ENCODE results near the gene FAM168B.

FAM168B gene

GRCh38 chr2:131038258-131039100 lies 54.8 kb downstream of the FAM168B start:
- no peak for DNase-seq

DNA sequence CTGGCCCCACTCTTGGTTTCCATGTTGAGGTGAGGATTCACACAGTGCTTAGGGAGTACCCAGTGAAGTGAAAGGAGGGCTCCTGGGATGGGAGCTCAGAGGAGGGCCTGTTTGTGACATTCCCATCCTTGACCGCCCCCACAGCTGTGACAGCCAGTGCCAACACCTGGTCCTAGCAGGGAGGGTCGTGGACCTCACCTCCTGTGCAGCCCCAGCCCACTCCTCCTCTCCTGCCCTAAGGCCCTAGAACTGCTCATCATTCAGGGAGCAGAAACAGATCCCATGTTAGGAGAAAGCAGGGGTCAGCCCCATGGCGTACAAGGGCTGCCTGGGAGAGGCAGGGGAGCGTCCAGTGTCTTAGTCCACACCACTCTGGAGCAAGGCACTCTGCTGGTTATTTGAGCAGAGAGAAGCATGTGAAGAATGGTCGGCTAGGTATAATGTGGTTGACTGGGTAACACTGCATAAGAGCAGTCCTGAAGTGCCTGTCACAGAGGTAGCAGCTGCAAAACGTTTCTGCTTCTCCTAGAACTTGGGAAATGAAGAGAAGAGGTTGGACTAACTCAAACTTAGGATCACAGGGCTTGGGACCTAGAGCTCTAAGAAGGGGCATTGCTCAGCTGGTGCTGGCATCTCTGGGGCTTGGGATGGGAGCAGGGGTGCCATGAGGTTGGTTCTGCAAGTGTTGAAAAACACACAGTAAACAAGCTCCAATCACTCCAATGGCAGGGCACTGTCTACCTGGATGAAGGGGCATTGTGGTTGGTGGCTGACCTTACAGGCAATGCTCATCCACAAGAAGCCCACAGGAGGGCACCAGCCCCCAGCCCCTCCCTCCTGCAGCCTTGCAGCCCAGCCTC lies 55.6 kb downstream of the FAM168B start:
- no peak for DNase-seq

GRCh38 chr2:131036696-131037397 lies 56.4 kb downstream of the FAM168B start:
- no peak for DNase-seq

- DNase-seq = no peak
These were observed 57.0 kb downstream of the FAM168B start for GRCh38 chr2:131036269-131036668.

DNA sequence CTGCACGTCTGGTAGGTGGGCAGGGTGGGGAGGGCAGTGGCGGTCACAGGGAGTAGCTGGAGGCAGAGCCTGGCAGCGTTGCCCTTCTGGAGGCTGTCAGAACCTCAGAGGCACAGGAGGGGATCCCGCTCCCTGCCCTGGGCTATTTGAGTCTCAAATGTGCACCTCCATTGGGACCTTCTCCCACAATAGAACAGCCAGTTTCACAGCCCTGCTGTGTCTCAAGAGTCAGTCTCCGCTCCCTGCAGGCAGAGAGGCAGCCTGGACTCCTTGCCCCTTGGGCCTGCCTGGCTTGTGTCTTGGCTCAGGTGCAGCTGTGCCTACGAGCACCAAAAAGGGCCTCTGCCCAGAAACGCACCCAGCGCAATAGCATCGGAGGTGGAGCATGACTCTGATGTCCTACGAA lies 57.4 kb downstream of the FAM168B start:
- DNase-seq = no peak

DNA sequence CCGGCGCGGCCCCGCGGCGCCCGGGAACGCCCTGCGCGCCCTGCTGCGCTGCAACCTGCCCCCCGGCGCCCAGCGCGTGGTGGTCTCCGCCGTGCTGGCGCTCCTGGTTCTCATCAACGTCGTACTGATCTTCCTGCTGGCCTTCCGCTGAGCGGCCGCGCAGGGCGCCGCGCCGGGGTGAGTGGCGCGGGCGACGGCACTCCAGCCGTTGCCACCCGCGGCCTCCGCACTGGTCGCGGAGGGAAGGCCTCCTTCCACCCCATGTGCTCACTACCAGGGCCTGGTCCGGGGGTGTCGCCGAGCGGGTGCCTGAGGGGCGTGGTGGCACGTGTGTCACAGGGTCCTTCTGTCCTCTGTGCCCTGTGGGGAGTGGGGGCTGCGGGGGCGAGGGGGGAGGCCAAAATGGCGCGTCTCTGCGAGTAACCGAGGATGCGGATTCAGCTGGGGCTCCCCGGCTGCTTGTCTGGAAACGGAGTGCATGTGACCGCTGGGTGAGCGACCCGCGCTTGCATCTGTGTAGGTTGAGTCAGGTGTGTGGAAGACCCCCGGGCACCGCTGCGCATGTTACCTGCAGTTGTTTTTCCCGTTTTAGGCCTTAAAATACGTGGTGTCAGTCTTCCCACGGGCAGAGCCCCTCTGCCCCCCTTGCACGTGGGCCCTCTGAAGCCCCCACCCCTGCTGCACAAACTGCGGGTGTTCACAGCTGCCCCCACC lies 58.0 kb downstream of the FAM168B start:
- no peak for DNase-seq

- DNase-seq = peak; percentile 44
These were observed 58.9 kb downstream of the FAM168B start for GRCh38 chr2:131034122-131035051.

DNA sequence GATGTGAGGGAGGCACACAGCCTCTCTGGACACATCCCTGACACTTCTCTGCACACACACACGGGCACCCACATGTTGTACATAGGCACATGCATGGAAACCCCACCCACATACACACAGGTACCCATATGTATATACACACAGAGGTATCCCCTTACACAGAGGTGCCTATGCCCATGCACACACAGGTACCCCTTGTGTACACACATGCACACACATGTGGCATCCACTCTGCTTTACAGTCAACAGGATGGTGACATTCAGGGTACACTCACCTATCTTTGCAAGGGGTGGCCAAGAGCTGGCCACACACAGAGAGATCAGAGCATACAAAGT lies 59.5 kb downstream of the FAM168B start:
- DNase-seq = no peak

DNA sequence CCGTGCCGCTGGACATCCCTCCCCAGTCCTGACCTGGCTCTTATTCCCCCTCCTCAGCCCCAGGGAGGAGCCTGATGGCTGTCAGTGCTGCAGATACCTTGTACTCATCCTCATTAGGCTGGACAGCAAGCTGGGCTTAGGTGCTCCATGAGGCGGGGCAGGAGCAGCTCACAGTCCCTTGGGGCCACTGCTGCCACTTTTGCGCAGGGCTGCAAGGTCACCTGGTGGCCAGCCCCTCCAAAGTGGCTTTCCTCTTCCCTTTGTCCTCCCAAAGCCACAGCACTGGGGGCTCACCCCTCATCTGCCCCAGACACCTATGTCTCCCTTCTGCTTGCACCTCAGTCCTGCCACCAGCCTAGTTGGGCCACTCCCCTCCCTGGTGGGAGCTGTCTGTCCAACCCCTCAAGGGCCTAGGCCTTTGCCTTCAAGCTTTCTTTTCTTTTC lies 60.8 kb downstream of the FAM168B start:
- no peak for DNase-seq

GRCh38 chr2:131031875-131032274 lies 61.4 kb downstream of the FAM168B start:
- DNase-seq = no peak

DNA sequence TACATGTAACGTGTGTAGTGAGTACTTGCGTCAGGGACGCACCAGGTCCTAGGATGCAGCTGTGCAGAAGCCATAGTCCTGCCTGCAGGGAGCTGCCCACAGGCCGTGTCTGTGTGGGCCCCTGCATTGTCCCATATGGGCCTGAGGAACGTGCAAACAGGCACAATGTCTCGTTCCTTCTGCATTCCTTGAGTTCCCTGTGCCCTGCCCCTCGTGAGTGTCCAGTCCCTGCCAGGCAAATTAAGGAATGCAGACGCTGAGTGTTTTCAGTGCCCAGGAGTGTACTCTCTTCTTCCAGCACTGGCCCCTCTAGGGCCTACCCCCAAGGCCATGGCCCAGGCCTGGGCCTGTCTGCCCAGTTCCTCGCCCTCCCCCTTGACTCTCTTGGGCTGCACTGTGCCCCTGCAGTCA lies 61.8 kb downstream of the FAM168B start:
- no peak for DNase-seq

- DNase-seq = no peak
These were observed 62.7 kb downstream of the FAM168B start for GRCh38 chr2:131030478-131030971.

- DNase-seq = no peak
These were observed 63.4 kb downstream of the FAM168B start for GRCh38 chr2:131029812-131030211.

GRCh38 chr2:131027566-131028528 lies 65.4 kb downstream of the FAM168B start:
- no peak for DNase-seq

- DNase-seq = no peak
These were observed 66.3 kb downstream of the FAM168B start for GRCh38 chr2:131026919-131027318.

DNA sequence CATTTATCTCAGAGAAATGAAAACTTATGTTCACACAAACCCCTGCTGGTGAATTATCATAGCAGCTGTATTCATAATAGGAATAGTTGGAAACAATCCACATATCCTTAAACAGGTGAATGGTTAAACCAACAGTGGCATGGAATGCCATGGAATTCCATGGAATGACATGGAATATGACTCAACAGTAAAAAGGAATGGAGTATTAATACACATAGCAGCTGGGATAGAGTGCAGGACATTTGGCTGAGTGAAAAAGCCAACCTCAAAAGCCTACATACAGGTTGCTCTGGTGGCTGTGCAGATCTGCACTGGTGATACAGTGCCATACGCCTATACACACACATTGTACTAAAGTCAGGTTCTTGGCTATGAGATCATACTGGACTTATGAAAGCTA lies 69.5 kb downstream of the FAM168B start:
- no peak for DNase-seq

DNA sequence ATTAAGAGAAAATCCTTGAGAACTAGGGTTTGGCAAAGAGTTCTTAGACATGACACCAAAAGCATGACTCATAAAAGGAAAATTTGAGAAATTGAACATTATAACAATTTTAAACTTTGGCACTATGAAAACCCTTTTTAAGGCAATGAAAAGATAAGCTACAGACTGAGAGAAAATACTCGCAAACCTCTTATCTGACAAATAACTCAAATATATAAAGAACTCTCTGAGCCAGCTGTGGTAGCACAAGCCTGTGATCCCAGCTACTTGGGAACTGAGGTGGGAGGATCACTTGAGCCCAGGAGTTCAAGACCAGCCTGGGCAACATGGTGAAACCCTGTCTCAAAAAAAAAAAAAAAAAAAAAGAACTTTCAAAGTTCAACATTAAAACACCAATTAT lies 70.5 kb downstream of the FAM168B start:
- DNase-seq = no peak

GRCh38 chr2:131016826-131017741 lies 76.2 kb downstream of the FAM168B start:
- no peak for DNase-seq

DNA sequence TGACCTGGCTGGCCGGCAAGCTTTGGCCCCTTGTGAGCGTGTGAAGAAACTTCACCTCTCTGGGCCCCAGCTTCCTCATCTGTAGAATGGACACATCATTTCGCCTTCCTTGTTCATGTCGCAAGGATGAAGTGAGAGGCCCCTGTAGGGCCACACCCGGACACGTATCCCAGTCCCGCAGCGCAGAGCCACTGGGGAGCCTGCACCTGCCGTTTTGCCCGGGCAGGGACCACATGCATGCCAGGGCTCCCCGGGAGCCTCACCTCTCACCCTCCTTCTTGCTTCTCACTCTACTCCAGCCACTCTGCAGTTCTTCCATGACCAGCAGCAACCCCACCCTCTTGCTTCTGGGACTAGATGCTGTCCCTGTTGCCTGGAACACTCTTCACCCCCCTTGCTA lies 77.5 kb downstream of the FAM168B start:
- no peak for DNase-seq

Measured in NCI-H345 (cell line).